Progenitor cell of endocrine pancreas (in vitro differentiated cells): Measurements from ENCODE around the gene LNX1. TPM values are rescaled to one million over a fixed set of nuclear protein-coding genes. Genes with fewer than 3 reads are reported as not detected.

Source experiments
- DNase-seq: peaks from one replicate; pipeline ENCODE4 v3.0.0; 2021; ENCODE audit warnings: low spot score; ENCODE audit not compliant: unreplicated experiment
- H3K27ac Mint-ChIP-seq: 2 replicates; pipeline ENCODE4 v1.8.0; 2021; ENCODE audit warnings: mild to moderate bottlenecking, moderate library complexity, mixed read lengths
- H3K27me3 Mint-ChIP-seq: 2 replicates; pipeline ENCODE4 v1.8.0; 2021; ENCODE audit warnings: mixed read lengths
- H3K36me3 Mint-ChIP-seq: 2 replicates; pipeline ENCODE4 v1.8.0; 2022; ENCODE audit warnings: mixed read lengths; ENCODE audit not compliant: insufficient read depth
- H3K4me1 Mint-ChIP-seq: 2 replicates; pipeline ENCODE4 v1.8.0; 2021; ENCODE audit warnings: low read depth, mixed read lengths
- H3K4me3 Mint-ChIP-seq: 2 replicates; pipeline ENCODE4 v1.8.0; 2021; ENCODE audit warnings: low read depth, mild to moderate bottlenecking, moderate library complexity, mixed read lengths
- H3K9me3 Mint-ChIP-seq: 2 replicates; pipeline ENCODE4 v1.8.0; 2021; ENCODE audit warnings: low read depth, mixed read lengths
- total RNA-seq: library from RNA; stranded (reverse); gene quantifications from 2 replicates; pipeline ENCODE4 v1.2.1, GENCODE V29; 2021
- TF ChIP-seq, protein P1 (sequence below): fragments of 200-600 bp; sonication (generic); IDR thresholded peaks from one replicate; pipeline ENCODE4 v1.5.0; 2021; ENCODE audit warnings: antibody characterized with exemption, mild to moderate bottlenecking; ENCODE audit not compliant: unreplicated experiment

The LNX1 gene
- total RNA-seq, 1 donor from 2014 or later = 21.7 TPM

DNA sequence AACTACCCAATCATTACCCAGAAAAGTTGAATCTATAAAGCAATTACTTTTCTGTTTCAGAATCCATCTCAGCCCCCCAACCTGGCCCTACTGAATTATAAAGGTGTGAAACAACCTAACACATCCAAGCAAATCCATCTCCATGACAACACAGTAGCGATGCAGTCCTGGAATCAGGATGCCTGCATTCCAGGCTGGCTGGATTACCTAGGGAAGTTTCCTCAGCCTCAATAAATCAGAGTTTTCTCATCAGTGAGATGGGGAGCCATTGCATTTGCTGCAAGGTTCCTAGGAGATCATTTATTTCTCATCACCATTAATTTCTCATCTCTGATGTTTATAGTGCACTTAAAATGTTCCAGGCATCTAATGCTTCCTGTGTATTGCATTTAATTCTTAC lies 46.0 kb downstream of the LNX1 start:
- Mint-ChIP-seq H3K4me1 (peaks cover 4% of the 10 kb centered on the region), H3K27ac (no peak overlapping the region), H3K4me3 (no peak overlapping the region), H3K36me3 (peaks cover 9% of the 10 kb centered on the region), H3K27me3 (no peaks in the 10 kb centered on the region), H3K9me3 (peaks cover 7% of the 10 kb centered on the region)
- no peak for DNase-seq
- TF ChIP-seq, protein P1, sequence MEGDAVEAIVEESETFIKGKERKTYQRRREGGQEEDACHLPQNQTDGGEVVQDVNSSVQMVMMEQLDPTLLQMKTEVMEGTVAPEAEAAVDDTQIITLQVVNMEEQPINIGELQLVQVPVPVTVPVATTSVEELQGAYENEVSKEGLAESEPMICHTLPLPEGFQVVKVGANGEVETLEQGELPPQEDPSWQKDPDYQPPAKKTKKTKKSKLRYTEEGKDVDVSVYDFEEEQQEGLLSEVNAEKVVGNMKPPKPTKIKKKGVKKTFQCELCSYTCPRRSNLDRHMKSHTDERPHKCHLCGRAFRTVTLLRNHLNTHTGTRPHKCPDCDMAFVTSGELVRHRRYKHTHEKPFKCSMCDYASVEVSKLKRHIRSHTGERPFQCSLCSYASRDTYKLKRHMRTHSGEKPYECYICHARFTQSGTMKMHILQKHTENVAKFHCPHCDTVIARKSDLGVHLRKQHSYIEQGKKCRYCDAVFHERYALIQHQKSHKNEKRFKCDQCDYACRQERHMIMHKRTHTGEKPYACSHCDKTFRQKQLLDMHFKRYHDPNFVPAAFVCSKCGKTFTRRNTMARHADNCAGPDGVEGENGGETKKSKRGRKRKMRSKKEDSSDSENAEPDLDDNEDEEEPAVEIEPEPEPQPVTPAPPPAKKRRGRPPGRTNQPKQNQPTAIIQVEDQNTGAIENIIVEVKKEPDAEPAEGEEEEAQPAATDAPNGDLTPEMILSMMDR = no peak

DNA sequence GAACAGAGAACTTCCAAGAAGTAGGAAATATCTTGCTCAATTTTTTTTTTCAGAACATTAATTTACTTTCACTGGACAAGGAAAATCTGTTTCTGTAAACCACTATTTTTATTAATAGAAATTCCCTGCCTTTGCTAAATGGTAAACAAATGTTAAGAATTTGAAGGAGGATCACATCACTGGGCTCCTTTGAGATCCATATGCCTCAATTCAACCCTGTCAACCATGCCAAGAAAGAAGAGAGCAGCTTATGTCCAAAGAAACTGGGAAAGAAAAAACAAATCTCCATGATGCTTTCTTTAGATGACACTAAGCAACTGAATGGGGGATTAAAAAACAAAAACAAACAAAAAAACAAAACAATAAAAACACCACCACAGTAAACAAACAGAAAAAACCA lies 47.7 kb downstream of the LNX1 start:
- TF ChIP-seq, protein P1 = no peak
- Mint-ChIP-seq H3K4me1 (peaks cover 5% of the 10 kb centered on the region), H3K4me3 (no peak overlapping the region), H3K27ac (no peak overlapping the region), H3K27me3 (no peaks in the 10 kb centered on the region), H3K9me3 (peaks cover 1% of the 10 kb centered on the region), H3K36me3 (peaks cover 3% of the 10 kb centered on the region)
- no peak for DNase-seq

DNA sequence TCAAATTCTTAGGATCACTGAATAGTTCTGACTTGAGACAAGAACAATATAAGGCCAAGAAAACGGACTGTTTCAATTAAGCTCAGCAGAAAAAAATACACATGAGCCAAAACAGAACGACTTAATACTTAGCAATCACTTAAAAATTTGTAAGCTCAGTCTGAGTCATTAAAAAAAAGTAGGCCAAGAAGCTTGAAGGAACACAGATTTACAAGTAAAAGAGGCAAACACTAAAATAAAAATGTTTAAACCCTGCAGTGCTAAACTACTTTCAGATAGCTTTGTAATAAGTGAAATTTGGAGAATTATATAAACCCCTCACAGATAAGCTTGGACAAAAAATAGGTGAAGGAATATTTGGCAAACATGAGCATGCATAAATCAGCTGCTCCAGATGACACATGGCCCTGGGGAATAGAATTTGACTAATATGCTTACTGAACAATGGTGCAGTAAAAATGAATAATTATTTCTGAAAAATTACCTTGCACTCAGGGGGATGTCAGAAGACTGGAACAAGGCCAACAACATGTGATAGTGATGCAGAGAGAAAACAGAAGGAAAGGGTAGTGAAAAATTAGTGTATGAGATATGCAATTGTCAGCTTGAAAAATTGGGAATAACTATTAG lies 49.6 kb downstream of the LNX1 start:
- TF ChIP-seq, protein P1 = no peak
- DNase-seq = no peak
- Mint-ChIP-seq H3K4me3 (no peak overlapping the region), H3K9me3 (no peaks in the 10 kb centered on the region), H3K36me3 (peaks cover 1% of the 10 kb centered on the region), H3K4me1 (peaks cover 9% of the 10 kb centered on the region), H3K27me3 (no peaks in the 10 kb centered on the region), H3K27ac (no peak overlapping the region)

DNA sequence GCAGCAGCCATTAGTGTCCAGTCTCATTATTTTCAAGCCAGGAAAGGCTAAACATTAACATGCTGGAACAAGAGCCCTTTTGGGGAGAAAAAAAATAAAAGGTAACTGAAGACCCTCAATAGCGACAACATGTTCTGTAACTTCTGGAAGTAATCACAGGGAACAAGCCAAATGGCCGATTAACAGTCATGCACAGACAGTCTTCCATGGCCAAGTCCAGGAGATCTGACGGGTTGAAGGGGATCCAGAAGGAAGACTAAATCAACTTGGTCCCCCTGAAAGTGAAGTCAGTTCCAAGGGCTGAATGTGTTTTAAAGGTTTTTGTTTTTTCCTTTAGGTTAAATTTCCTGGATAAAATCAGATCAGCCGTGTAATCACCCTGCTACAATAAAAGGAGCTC lies 52.5 kb downstream of the LNX1 start:
- no peaks in the 10 kb centered on the region for H3K9me3 Mint-ChIP-seq
- H3K27me3 Mint-ChIP-seq = no peaks in the 10 kb centered on the region
- H3K27ac Mint-ChIP-seq = peak overlapping the region; percentile 66
- no peak for DNase-seq
- TF ChIP-seq, protein P1 = no peak
- H3K4me1 Mint-ChIP-seq = peaks cover 5% of the 10 kb centered on the region
- peaks cover 3% of the 10 kb centered on the region for H3K36me3 Mint-ChIP-seq
- no peak overlapping the region for H3K4me3 Mint-ChIP-seq

DNA sequence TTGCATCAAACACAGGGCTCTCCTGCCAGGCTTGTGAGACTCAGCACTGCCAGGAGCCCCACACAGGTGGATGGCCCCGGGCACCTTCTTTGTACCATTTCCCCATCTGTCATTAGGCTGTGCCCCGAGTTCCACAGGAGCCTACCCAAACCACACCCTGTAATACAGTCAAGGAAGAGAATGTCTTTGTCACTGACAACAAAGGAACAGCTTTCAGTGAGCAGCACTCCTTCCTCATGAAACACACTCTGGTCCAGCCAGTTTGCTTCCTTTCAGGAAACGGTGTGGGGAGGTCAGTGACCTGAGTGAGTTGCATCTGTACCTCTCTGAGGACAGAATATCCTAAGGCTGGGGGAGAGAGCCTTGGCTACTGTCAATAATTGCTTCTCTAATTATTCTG lies 53.7 kb downstream of the LNX1 start:
- Mint-ChIP-seq H3K36me3 (peaks cover 3% of the 10 kb centered on the region), H3K4me1 (peaks cover 5% of the 10 kb centered on the region), H3K4me3 (no peak overlapping the region), H3K9me3 (no peaks in the 10 kb centered on the region), H3K27ac (no peak overlapping the region), H3K27me3 (no peaks in the 10 kb centered on the region)
- TF ChIP-seq, protein P1 = no peak
- no peak for DNase-seq
